CD14-positive monocyte (primary cell): ENCODE measurements around the gene APLN. TPM values are rescaled to one million over a fixed set of nuclear protein-coding genes. Genes with fewer than 3 reads are reported as not detected.

ENCODE experiments used
- DNase-seq, 3 donors: peaks; one replicate each; pipeline ENCODE4 v3.0.0-alpha.2; 2011 to 2022
- H2AFZ ChIP-seq: 2 replicates; pipeline ENCODE4 v1.6.0; 2012; ENCODE audit warnings: mild to moderate bottlenecking, low read depth, low read length, inconsistent platforms; ENCODE audit not compliant: insufficient read depth, poor library complexity, severe bottlenecking
- H3K27ac ChIP-seq, 2 donors: 1 replicate in 1 of 2; 2 replicates in 1 of 2; pipeline ENCODE4 v1.5.1; 2012 to 2013; ENCODE audit warnings: low read length in 2 of 2, control low read depth in 1 of 2, inconsistent platforms in 1 of 2, low read depth in 1 of 2, mild to moderate bottlenecking in 1 of 2
- H3K27me3 ChIP-seq, 2 donors: one replicate each; pipeline versions ENCODE4 v1.6.0 to v1.6.1; 2011 to 2013; ENCODE audit warnings: low read length in 2 of 2; ENCODE audit not compliant: control insufficient read depth in 2 of 2, insufficient read depth in 2 of 2
- H3K36me3 ChIP-seq, 2 donors: replicated peaks in 1 of 2; 1 replicate in 1 of 2; 2 replicates in 1 of 2; pipeline versions ENCODE4 v1.5.1 to v1.6.1; 2012 to 2013; ENCODE audit warnings: low read length in 2 of 2, control low read depth in 1 of 2, inconsistent platforms in 1 of 2, mild to moderate bottlenecking in 1 of 2; ENCODE audit not compliant: insufficient read depth in 2 of 2, control insufficient read depth in 1 of 2
- H3K4me1 ChIP-seq, 2 donors: 1 replicate in 1 of 2; 2 replicates in 1 of 2; pipeline versions ENCODE4 v1.5.1 to v1.6.1; 2012 to 2013; ENCODE audit warnings: low read length in 2 of 2, control low read depth in 1 of 2, inconsistent platforms in 1 of 2, mild to moderate bottlenecking in 1 of 2, moderate library complexity in 1 of 2; ENCODE audit not compliant: insufficient read depth in 2 of 2, control insufficient read depth in 1 of 2
- H3K4me2 ChIP-seq: replicated peaks from 2 replicates; pipeline ENCODE3; 2012; ENCODE audit warnings: low read length, moderate library complexity, mild to moderate bottlenecking; ENCODE audit not compliant: poor library complexity, severe bottlenecking; ENCODE audit errors: extremely low read depth
- H3K4me3 ChIP-seq, 3 experiments: fragments of 200-600 bp in 1 of 3; sonication (generic) in 1 of 3; replicated peaks in 1 of 3; 1 replicate in 2 of 3; 2 replicates in 1 of 3; pipeline ENCODE4 v1.5.1; 2011 to 2013; ENCODE audit warnings: low read length in 3 of 3, mild to moderate bottlenecking in 3 of 3, control low read depth in 2 of 3, low read depth in 2 of 3, inconsistent platforms in 1 of 3, moderate library complexity in 1 of 3
- H3K79me2 ChIP-seq: 2 replicates; pipeline ENCODE4 v1.6.0; 2012; ENCODE audit warnings: mild to moderate bottlenecking, control low read depth, inconsistent platforms, low read length, moderate library complexity; ENCODE audit not compliant: insufficient read depth
- H3K9ac ChIP-seq: 2 replicates; pipeline ENCODE4 v1.6.0; 2017; ENCODE audit warnings: low read length, mild to moderate bottlenecking; ENCODE audit not compliant: insufficient read depth, poor library complexity, severe bottlenecking
- H3K9me3 ChIP-seq, 2 donors: replicated peaks in 1 of 2; 1 replicate in 1 of 2; 2 replicates in 1 of 2; pipeline versions ENCODE4 v1.5.1 to v1.6.1; 2012 to 2013; ENCODE audit warnings: low read length in 2 of 2, control low read depth in 1 of 2; ENCODE audit not compliant: control insufficient read depth in 1 of 2, insufficient read depth in 1 of 2
- H4K20me1 ChIP-seq: 2 replicates; pipeline ENCODE4 v1.6.0; 2012; ENCODE audit warnings: mild to moderate bottlenecking, low read length, control low read depth, moderate library complexity; ENCODE audit not compliant: insufficient read depth
- H3K27ac Mint-ChIP-seq, 7 donors: one replicate each; pipeline ENCODE4 v1.8.0; 2020; ENCODE audit warnings: mild to moderate bottlenecking in 7 of 7, mixed read lengths in 7 of 7, moderate library complexity in 6 of 7, inconsistent platforms in 2 of 7
- H3K27me3 Mint-ChIP-seq, 3 donors: one replicate each; pipeline ENCODE4 v1.8.0; 2021 to 2022; ENCODE audit warnings: low read depth in 3 of 3, mild to moderate bottlenecking in 3 of 3, mixed read lengths in 3 of 3, moderate library complexity in 3 of 3, inconsistent platforms in 1 of 3
- H3K36me3 Mint-ChIP-seq, 2 donors: one replicate each; pipeline ENCODE4 v1.8.0; 2020; ENCODE audit warnings: mixed read lengths in 2 of 2, inconsistent platforms in 1 of 2, mild to moderate bottlenecking in 1 of 2
- H3K4me1 Mint-ChIP-seq: one replicate; pipeline ENCODE4 v1.8.0; 2020; ENCODE audit warnings: mild to moderate bottlenecking, mixed read lengths
- H3K4me3 Mint-ChIP-seq, 2 donors: one replicate each; pipeline ENCODE4 v1.8.0; 2020; ENCODE audit warnings: mild to moderate bottlenecking in 2 of 2, mixed read lengths in 2 of 2, moderate library complexity in 1 of 2
- H3K9me3 Mint-ChIP-seq, 7 donors: one replicate each; pipeline ENCODE4 v1.8.0; 2020 to 2022; ENCODE audit warnings: mixed read lengths in 7 of 7, mild to moderate bottlenecking in 6 of 7, moderate library complexity in 6 of 7, inconsistent platforms in 2 of 7
- WGBS: methylation state at CpG from one replicate; pipeline ENCODE4 v1.1.5; 2013; ENCODE audit warnings: missing lambda C conversion rate; ENCODE audit not compliant: insufficient coverage; 5-methylcytosine and 5-hydroxymethylcytosine counted together
- intact Hi-C, 2 donors: fragments of 100-400 bp; cut with micrococcal nuclease; formaldehyde crosslinking; loops; one replicate each; pipeline versions ENCODE4 v1.15.0 to v1.15.1; 2023
- polyA plus RNA-seq, 3 donors: library from polyadenylated mRNA; depleted of rRNA in 1 of 3; unstranded in 2 of 3; stranded (reverse) in 1 of 3; fragments of 300-500 nt in 2 of 3; fragments of >200 nt in 1 of 3; fragmentation: Illumina TruSeq in 2 of 3; gene quantifications; 1 replicate in 2 of 3; 2 replicates in 1 of 3; pipeline ENCODE4 v1.2.3, GENCODE V29; 2012 to 2021
- TF ChIP-seq, protein P1 (sequence below): fragments of 200-600 bp; IDR thresholded peaks from one replicate; pipeline ENCODE4 v1.8.0; 2022; ENCODE audit warnings: antibody characterized with exemption, mild to moderate bottlenecking

APLN gene
- polyA plus RNA-seq, 3 donors = 0.03 TPM; not detected in 2

DNA sequence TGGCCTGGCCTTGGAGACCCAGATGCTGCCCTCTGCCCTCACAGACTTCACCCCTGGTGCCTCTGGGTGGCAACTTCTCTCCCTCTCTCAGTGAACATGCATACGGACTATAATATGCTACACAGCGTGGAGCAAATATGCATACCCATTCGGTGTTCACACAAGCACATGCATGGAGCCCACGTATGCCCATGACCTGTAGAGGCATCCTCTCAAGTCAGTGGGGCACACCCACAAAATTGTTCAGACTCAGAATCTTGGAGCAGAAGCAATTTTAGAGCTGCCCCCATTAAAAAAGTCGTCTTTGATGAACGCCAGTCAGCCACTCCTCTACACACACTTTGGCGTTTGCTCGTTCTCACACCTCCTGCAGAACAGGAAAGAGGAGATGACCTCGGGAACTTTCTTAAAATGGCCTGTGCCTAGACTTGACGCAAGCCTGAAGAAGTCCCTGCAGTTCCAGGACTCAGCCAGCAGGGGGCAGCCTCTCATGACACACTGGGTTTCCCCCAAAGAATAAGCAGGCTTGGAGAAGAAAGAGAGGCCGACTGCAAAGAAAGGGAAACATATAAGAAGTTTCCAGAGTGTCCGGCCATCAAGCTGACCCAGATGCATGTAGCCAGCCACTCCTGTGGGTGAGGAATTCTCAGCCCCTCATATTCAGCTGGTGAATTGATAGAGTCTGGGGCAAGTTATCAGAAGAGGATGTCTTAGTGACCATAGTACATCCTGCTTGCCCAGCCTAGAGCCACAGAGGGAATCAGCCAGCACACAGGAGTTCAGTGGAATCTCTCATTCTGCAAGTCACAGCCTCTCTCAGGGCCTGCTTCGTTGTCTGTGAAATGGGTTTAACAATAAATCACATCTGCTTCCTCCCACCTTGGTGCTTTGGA lies 17.3 kb downstream of the APLN start:
- Histone ChIP-seq H3K36me3 (no peaks in the 10 kb centered on the region), H3K9me3 (peaks cover 0 to 11% of the 10 kb centered on the region in 2 donors), H3K4me1 (peaks cover 9 to 17% of the 10 kb centered on the region in 2 donors), H3K9ac (no peak overlapping the region), H3K4me2 (no peak overlapping the region), H2AFZ (peak overlapping the region; percentile 19), H3K79me2 (no peaks in the 10 kb centered on the region), H4K20me1 (no peaks in the 10 kb centered on the region), H3K27ac (no peak overlapping the region), H3K27me3 (no peaks in the 10 kb centered on the region), H3K4me3 (no peak overlapping the region)
- Mint-ChIP-seq H3K4me3 (no peak overlapping the region), H3K4me1 (peaks cover 13% of the 10 kb centered on the region), H3K27me3 (peaks cover 0 to 4% (median 2%) of the 10 kb centered on the region in 3 donors), H3K36me3 (no peaks in the 10 kb centered on the region), H3K9me3 (peaks cover 0 to 12% (median 7%) of the 10 kb centered on the region in 7 donors), H3K27ac (no peak overlapping the region)
- intact Hi-C loops = loop anchor here in 1 of 2 donors (10.0 kb wide), 1 partner anchor 187 kb away; no protein-coding TSS in a partner anchor
- peak; percentile 52 to 71 (median 58) for DNase-seq
- WGBS = 20% methylated on average over 6 of the region's 13 CpGs
- TF ChIP-seq, protein P1, sequence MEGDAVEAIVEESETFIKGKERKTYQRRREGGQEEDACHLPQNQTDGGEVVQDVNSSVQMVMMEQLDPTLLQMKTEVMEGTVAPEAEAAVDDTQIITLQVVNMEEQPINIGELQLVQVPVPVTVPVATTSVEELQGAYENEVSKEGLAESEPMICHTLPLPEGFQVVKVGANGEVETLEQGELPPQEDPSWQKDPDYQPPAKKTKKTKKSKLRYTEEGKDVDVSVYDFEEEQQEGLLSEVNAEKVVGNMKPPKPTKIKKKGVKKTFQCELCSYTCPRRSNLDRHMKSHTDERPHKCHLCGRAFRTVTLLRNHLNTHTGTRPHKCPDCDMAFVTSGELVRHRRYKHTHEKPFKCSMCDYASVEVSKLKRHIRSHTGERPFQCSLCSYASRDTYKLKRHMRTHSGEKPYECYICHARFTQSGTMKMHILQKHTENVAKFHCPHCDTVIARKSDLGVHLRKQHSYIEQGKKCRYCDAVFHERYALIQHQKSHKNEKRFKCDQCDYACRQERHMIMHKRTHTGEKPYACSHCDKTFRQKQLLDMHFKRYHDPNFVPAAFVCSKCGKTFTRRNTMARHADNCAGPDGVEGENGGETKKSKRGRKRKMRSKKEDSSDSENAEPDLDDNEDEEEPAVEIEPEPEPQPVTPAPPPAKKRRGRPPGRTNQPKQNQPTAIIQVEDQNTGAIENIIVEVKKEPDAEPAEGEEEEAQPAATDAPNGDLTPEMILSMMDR = peak; percentile 77

DNA sequence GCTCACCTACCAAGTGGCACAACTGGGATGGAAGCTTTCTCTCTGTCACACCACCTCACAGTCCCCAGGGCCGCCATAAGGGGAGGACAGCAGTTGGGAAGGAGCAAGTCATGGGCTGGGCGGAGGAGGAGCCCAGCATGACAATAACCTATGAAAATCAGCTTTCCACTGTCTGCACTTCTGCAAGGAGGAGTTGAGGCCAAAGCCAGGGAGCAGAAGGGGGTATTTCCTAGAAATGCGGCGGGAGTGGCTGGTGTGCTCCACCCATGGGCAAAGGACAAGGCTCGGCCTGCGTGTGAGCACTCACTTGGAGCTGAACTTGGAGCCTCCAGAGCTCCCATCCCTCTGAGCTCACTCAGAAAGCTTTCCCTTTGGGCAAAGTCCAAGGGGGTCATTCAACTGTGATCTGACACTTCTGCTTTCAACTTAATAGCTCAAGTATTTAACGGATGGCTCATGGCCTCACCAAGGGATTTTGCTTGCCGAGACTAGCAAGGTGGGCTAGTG lies 18.5 kb downstream of the APLN start:
- peaks cover 0 to 5% of the 10 kb centered on the region in 2 donors for H3K9me3 ChIP-seq
- no peak for DNase-seq
- Mint-ChIP-seq H3K4me1 (peaks cover 5% of the 10 kb centered on the region), H3K4me3 (no peak overlapping the region), H3K27me3 (peaks cover 0 to 4% (median 2%) of the 10 kb centered on the region in 3 donors), H3K36me3 (no peaks in the 10 kb centered on the region), H3K9me3 (peaks cover 0 to 5% (median 1%) of the 10 kb centered on the region in 7 donors), H3K27ac (no peak overlapping the region)
- H3K79me2 ChIP-seq = no peaks in the 10 kb centered on the region
- H3K36me3 ChIP-seq = no peaks in the 10 kb centered on the region
- WGBS = 100% methylated on average over 2 of the region's 8 CpGs
- H3K27me3 ChIP-seq = no peaks in the 10 kb centered on the region
- TF ChIP-seq, protein P1 = no peak
- no peak overlapping the region for H3K9ac ChIP-seq
- no peak overlapping the region for H3K4me3 ChIP-seq
- H3K4me1 ChIP-seq = peaks cover 9% of the 10 kb centered on the region in 2 donors
- no peak overlapping the region for H3K27ac ChIP-seq
- no peaks in the 10 kb centered on the region for H4K20me1 ChIP-seq
- intact Hi-C loops = loop anchor here in 1 of 2 donors (10.0 kb wide), 1 partner anchor 189 kb away; no protein-coding TSS in a partner anchor
- H2AFZ ChIP-seq = no peak overlapping the region
- H3K4me2 ChIP-seq = no peak overlapping the region
